DMS114 treated with DMSO at 0.1 percent for 48 hours (cell line): ENCODE data around the gene DENND4C.
"Not testable (repeated sequence)": the region's sequence is repeated elsewhere in the genome, so short reads cannot be mapped to it uniquely, and the experiment has no call there.

Experiments used
- DNase-seq: peaks from one replicate; lab custom pipeline; 2025; ENCODE audit not compliant: unreplicated experiment; lab: John Stamatoyannopoulos, UW

DENND4C gene

GRCh38 chr9:19223724-19224123 is 6.8 kb upstream of the DENND4C start:
- no peak for DNase-seq

GRCh38 chr9:19224563-19224962 is 5.9 kb upstream of the DENND4C start:
- no peak for DNase-seq

GRCh38 chr9:19229595-19230354 is 718 bp upstream of the DENND4C start:
- DNase-seq, result peak; percentile 28

GRCh38 chr9:19231126-19231903 is 822 bp downstream of the DENND4C start:
- DNase-seq, result no peak

GRCh38 chr9:19231904-19232822 is 1.7 kb downstream of the DENND4C start:
- no peak for DNase-seq

- DNase-seq, result no peak
Observed at GRCh38 chr9:19232823-19233194, 2.3 kb downstream of the DENND4C start.

- no peak for DNase-seq
Observed at GRCh38 chr9:19233344-19233743, 2.9 kb downstream of the DENND4C start.

- no peak for DNase-seq
Observed at GRCh38 chr9:19239955-19240354, 9.5 kb downstream of the DENND4C start.

- no peak for DNase-seq
Observed at GRCh38 chr9:19241728-19242127, 11.2 kb downstream of the DENND4C start.

GRCh38 chr9:19243366-19244033 is 13.0 kb downstream of the DENND4C start:
- DNase-seq, result no peak

- DNase-seq, result no peak
Observed at GRCh38 chr9:19246891-19247290, 16.4 kb downstream of the DENND4C start.

GRCh38 chr9:19247420-19247819 is 16.9 kb downstream of the DENND4C start:
- DNase-seq, result no peak

GRCh38 chr9:19250346-19250745 is 19.9 kb downstream of the DENND4C start:
- not testable (repeated sequence) for DNase-seq

- not testable (repeated sequence) for DNase-seq
Observed at GRCh38 chr9:19251203-19251602, 20.7 kb downstream of the DENND4C start.

- DNase-seq, result not testable (repeated sequence)
Observed at GRCh38 chr9:19251622-19252021, 21.1 kb downstream of the DENND4C start.

GRCh38 chr9:19252174-19252884 is 21.8 kb downstream of the DENND4C start:
- no peak for DNase-seq

- DNase-seq, result no peak
Observed at GRCh38 chr9:19252885-19253219, 22.4 kb downstream of the DENND4C start.

- DNase-seq, result no peak
Observed at GRCh38 chr9:19255112-19255511, 24.6 kb downstream of the DENND4C start.

GRCh38 chr9:19255821-19256220 is 25.3 kb downstream of the DENND4C start:
- no peak for DNase-seq

- not testable (repeated sequence) for DNase-seq
Observed at GRCh38 chr9:19259665-19260255, 29.3 kb downstream of the DENND4C start.
